OCI-LY3 (cell line): ENCODE measurements around the gene ABCG1.

Experiments used
- EZH2phosphoT487 ChIP-seq: fragments of 200-600 bp; shearing (Covaris generic); IDR thresholded peaks from 2 replicates; pipeline ENCODE4 v1.6.1; 2018; ENCODE audit warnings: antibody characterized with exemption, mixed run types, low read depth
- TF ChIP-seq, protein P1 (sequence below): fragments of 200-600, 300-600 bp; sonication (generic); IDR thresholded peaks from 2 replicates; pipeline ENCODE4 v1.5.1; 2014; ENCODE audit warnings: antibody characterized with exemption, low read length, low read depth

DNA sequence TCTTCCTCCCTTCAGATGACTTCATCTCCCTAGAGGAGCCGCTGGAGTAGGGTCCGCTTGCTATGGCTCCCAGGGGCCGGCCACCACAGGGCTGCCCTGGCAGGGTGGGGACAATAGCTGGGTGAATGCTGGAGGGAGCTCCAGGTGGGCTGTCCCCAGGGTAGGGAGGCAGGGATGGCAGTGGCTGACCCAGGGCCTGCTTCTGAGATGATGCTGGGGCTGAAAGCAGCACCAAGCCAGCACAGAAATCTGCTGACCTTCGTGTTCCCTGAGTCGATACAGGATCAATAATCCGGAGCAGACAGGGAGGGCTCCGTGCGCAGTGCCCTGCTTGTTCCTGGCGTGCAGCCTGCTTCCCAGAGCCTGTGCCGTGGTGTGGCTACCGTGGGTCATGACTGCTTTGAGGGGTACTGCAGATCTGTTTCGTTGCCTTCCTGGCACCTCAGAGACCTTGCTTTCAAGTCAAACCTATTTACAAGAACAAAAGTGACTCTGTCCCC lies 62.3 kb downstream of the ABCG1 start:
- TF ChIP-seq EZH2phosphoT487: no peak
- TF ChIP-seq, protein P1, sequence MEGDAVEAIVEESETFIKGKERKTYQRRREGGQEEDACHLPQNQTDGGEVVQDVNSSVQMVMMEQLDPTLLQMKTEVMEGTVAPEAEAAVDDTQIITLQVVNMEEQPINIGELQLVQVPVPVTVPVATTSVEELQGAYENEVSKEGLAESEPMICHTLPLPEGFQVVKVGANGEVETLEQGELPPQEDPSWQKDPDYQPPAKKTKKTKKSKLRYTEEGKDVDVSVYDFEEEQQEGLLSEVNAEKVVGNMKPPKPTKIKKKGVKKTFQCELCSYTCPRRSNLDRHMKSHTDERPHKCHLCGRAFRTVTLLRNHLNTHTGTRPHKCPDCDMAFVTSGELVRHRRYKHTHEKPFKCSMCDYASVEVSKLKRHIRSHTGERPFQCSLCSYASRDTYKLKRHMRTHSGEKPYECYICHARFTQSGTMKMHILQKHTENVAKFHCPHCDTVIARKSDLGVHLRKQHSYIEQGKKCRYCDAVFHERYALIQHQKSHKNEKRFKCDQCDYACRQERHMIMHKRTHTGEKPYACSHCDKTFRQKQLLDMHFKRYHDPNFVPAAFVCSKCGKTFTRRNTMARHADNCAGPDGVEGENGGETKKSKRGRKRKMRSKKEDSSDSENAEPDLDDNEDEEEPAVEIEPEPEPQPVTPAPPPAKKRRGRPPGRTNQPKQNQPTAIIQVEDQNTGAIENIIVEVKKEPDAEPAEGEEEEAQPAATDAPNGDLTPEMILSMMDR: no peak
